Measurements from ENCODE around the gene RBBP8NL. TPM values are rescaled to one million over a fixed set of nuclear protein-coding genes. Genes with fewer than 3 reads are reported as not detected.

RBBP8NL gene
- total and polyA plus RNA-seq, 2 of the 8 experiments (the other 6 are each of a cell fraction or from before 2014, with no cell fraction given) = 0.43 to 0.48 TPM

DNA sequence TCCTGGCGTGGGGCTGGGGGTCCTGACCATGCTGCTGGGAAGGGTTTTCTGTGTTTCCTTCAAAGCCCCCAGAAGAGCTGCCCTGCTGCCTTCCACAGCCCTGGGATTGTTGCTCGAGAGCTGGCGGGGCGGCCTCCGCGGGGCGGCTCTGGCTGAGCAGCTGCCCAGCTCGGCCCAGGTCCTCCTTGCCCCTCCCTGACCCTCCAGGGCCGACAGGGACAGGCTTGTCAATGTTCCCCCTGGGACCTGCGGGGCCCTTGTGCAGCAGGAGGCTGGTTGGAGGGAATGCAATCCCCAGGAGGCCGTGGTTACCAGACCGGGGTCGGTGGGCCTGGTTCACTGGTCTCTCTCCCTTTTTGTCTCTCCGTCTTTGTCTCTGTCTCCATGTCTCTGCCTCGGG, 28.6 kb upstream of the RBBP8NL start:
- Histone ChIP-seq H2AK5ac (ENCODE audit: low read depth, low read length) (no peak overlapping the region), H3K9me3 (ENCODE audit: insufficient read depth in 2 of 2, low read depth in 1 of 2, low read length in 1 of 2) (no peaks in the 10 kb centered on the region), H3K18ac (ENCODE audit: extremely low read depth, low read length) (no peak overlapping the region), H3K36me3 (ENCODE audit: control insufficient read depth in 2 of 4, insufficient read depth in 4 of 4, low read length in 3 of 4) (no peaks in the 10 kb centered on the region), H4K91ac (replicated peaks; ENCODE audit: insufficient read length, low read length) (no peak overlapping the region), H3K9ac (replicated peaks in 1 of 4; ENCODE audit: extremely low read depth in 1 of 4, low read depth in 3 of 4, low read length in 3 of 4) (no peak overlapping the region), H3K27me3 (replicated peaks in 1 of 4; ENCODE audit: control insufficient read depth in 3 of 4, extremely low read depth in 1 of 4, insufficient read depth in 3 of 4, low read length in 3 of 4) (no peaks in the 10 kb centered on the region), H2BK120ac (replicated peaks; ENCODE audit: low read depth, low read length) (no peak overlapping the region), H3K4me2 (ENCODE audit: insufficient read depth in 1 of 2, low read depth in 2 of 2, low read length in 2 of 2) (no peak overlapping the region), H3K79me1 (ENCODE audit: low read depth, low read length) (no peaks in the 10 kb centered on the region; the same call in 1 of the 2 replicates), H4K8ac (ENCODE audit: extremely low read depth, insufficient read depth, low read length) (no peak overlapping the region), H3K4me1 (replicated peaks in 1 of 4; ENCODE audit: control insufficient read depth in 3 of 4, insufficient read depth in 4 of 4, low read length in 3 of 4) (peaks cover 0 to 11% (median 2%) of the 10 kb centered on the region in 4 experiments; a peak in 1 of 7 replicates), H3K14ac (ENCODE audit: insufficient read length) (no peak overlapping the region), H2BK20ac (ENCODE audit: low read length) (no peak overlapping the region), H3K56ac (replicated peaks; ENCODE audit: insufficient read length, low read depth, low read length) (no peak overlapping the region), H3K23me2 (ENCODE audit: low read depth, low read length) (peaks cover 3% of the 10 kb centered on the region; the same call in 1 of the 2 replicates), H2BK15ac (ENCODE audit: low read length) (no peak overlapping the region), H4K20me1 (replicated peaks in 1 of 2; ENCODE audit: control insufficient read depth in 1 of 2, insufficient read depth in 2 of 2, low read length in 2 of 2) (no peaks in the 10 kb centered on the region), H4K5ac (ENCODE audit: insufficient read length, low read depth, low read length) (no peak overlapping the region), H3K4ac (replicated peaks; ENCODE audit: insufficient read length, low read depth, low read length) (no peak overlapping the region), H2BK12ac (ENCODE audit: low read depth, low read length) (no peak overlapping the region), H2BK5ac (ENCODE audit: low read depth, low read length) (no peak overlapping the region), H2AFZ (ENCODE audit: low read length) (no peak overlapping the region), H3K27ac (ENCODE audit: low read depth, low read length) (no peak overlapping the region), H3K79me2 (ENCODE audit: control insufficient read depth in 1 of 2, insufficient read depth in 2 of 2, low read length in 2 of 2) (no peaks in the 10 kb centered on the region), H3K23ac (ENCODE audit: insufficient read length) (no peak overlapping the region), H3K4me3 (ENCODE audit: extremely low read depth in 1 of 4, insufficient read depth in 2 of 4, low read depth in 3 of 4, low read length in 4 of 4) (no peak overlapping the region)
- POLR2A ChIA-PET (ENCODE audit: partially characterized antibody) = interaction anchor here (1.2 kb wide), 1 partner anchor 9 kb away, joined by 3 read pairs; no protein-coding TSS in a partner anchor
- TF ChIP-seq NRF1 (IDR thresholded peaks at IDR 0.05; ENCODE audit: low read depth, low read length) = no peak
- no peak for TF ChIP-seq CREB1 (IDR thresholded peaks at IDR 0.05)
- TF ChIP-seq MAFK (IDR thresholded peaks at IDR 0.05; ENCODE audit: low read depth, low read length) = no peak
- TF ChIP-seq CBX5 (IDR thresholded peaks at IDR 0.05; ENCODE audit: low read depth, low read length) = no peak
- TF ChIP-seq BCL11A (IDR thresholded peaks at IDR 0.05; ENCODE audit: low read depth in 2 of 2, low read length in 2 of 2) = no peak
- no peak for TF ChIP-seq TBP (IDR thresholded peaks at IDR 0.05; ENCODE audit: low read depth, low read length)
- TF ChIP-seq KDM4A (IDR thresholded peaks at IDR 0.05; ENCODE audit: low read depth, low read length, severe bottlenecking) = no peak
- TF ChIP-seq SP4 (IDR thresholded peaks at IDR 0.05; ENCODE audit: low read length) = no peak
- CTCF ChIA-PET (ENCODE audit: partially characterized antibody) = interaction anchor here (1.3 to 2.4 kb wide), 2 partner anchors 41 to 46 kb away, joined by 4 to 9 read pairs; no protein-coding TSS in a partner anchor
- no peak for FAIRE-seq
- DNase-seq (ENCODE audit: low read depth in 1 of 2, low spot score in 2 of 2) = no peak
- 94% methylated on average over 15 of the region's 15 CpGs; no CpG with 5 or more reads in 1 of the 2 experiments for WGBS, 2 experiments (ENCODE audit: extremely low coverage in 1 of 2, insufficient coverage in 1 of 2, insufficient read length in 1 of 2, insufficient replicate concordance in 2 of 2, low coverage in 1 of 2, low lambda C conversion rate in 2 of 2, missing lambda C conversion rate in 1 of 2)

All from H1 (cell line).